ENCODE data around the gene OLFM1. TPM values are rescaled to one million over a fixed set of nuclear protein-coding genes. Genes with fewer than 3 reads are reported as not detected.
A peak's percentile ranks its signal among the peaks of the same experiment; 100 is the strongest.

Gene OLFM1
- total RNA-seq, 1 donor from 2014 or later, result 0.83 TPM

DNA sequence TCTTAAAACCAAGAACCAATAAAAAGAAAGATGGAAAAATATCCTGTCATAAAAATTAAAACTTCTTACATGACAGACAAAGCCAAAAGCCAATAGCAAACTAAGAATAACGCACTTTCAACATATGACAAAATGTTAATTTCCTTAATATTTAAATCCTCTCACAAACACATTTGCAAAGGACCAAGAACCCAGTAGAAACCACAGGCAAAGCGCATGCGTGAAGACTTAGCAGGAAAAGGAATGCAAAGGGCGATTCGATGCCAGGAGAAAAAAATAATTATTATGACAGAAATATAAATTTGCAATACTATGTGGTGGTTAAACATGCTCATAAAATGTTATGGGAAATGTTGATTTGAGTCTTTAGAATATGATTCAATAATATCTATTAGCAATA is 39.9 kb upstream of the OLFM1 start:
- H3K36me3 Mint-ChIP-seq (ENCODE audit: unreplicated experiment), result no peaks in the 10 kb centered on the region
- H3K4me1 Mint-ChIP-seq (ENCODE audit: unreplicated experiment), result no peaks in the 10 kb centered on the region
- H3K27me3 Mint-ChIP-seq (ENCODE audit: unreplicated experiment), result peaks cover 8% of the 10 kb centered on the region
- no peak overlapping the region for H3K4me3 Mint-ChIP-seq (ENCODE audit: unreplicated experiment)
- no peak for DNase-seq (ENCODE audit: extremely low spot score, unreplicated experiment)
- TF ChIP-seq, protein P1, sequence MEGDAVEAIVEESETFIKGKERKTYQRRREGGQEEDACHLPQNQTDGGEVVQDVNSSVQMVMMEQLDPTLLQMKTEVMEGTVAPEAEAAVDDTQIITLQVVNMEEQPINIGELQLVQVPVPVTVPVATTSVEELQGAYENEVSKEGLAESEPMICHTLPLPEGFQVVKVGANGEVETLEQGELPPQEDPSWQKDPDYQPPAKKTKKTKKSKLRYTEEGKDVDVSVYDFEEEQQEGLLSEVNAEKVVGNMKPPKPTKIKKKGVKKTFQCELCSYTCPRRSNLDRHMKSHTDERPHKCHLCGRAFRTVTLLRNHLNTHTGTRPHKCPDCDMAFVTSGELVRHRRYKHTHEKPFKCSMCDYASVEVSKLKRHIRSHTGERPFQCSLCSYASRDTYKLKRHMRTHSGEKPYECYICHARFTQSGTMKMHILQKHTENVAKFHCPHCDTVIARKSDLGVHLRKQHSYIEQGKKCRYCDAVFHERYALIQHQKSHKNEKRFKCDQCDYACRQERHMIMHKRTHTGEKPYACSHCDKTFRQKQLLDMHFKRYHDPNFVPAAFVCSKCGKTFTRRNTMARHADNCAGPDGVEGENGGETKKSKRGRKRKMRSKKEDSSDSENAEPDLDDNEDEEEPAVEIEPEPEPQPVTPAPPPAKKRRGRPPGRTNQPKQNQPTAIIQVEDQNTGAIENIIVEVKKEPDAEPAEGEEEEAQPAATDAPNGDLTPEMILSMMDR (IDR thresholded peaks at IDR 0.05), result no peak
- no peaks in the 10 kb centered on the region for H3K9me3 Mint-ChIP-seq (ENCODE audit: unreplicated experiment)
- H3K27ac Mint-ChIP-seq (ENCODE audit: unreplicated experiment), result no peak overlapping the region

DNA sequence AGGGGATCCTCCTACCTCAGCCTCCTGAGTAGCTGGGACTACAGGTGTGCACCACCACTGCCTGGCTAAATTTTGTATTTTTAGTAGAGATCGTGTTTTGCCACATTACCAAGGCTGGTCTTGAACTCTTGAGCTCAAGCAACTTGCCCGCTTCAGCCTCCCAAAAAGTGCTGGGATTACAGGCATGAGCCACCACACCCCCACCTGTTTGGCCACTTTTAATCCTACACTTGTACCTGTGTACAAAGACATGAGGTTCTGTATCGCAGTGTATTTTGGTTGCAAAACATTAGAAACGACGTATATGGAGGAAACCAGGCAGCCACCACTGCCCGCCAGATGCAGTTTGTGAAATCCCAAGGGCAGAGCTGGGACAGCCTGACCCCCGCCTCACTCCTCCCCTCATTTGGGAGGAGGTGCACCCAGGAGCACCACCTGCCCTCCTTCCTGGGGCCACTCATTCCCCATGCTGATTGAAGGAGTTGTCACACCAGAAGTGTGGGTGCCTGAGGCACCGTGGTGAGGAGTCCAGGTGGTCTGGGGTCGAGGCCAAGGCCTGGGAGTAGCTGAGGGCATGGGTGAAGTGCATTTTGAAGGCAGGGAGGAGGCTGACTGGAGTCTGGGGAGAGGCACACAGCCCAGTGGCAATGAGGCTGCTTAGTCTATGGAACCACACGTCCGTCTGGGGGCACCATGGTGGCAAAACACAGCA is 39.3 kb upstream of the OLFM1 start:
- Mint-ChIP-seq H3K27ac (ENCODE audit: unreplicated experiment) (no peak overlapping the region), H3K4me3 (ENCODE audit: unreplicated experiment) (no peak overlapping the region), H3K9me3 (ENCODE audit: unreplicated experiment) (no peaks in the 10 kb centered on the region), H3K36me3 (ENCODE audit: unreplicated experiment) (no peaks in the 10 kb centered on the region), H3K27me3 (ENCODE audit: unreplicated experiment) (peaks cover 8% of the 10 kb centered on the region), H3K4me1 (ENCODE audit: unreplicated experiment) (no peaks in the 10 kb centered on the region)
- TF ChIP-seq, protein P1 (IDR thresholded peaks at IDR 0.05), result no peak
- DNase-seq (ENCODE audit: extremely low spot score, unreplicated experiment), result peak; percentile 77

- no peaks in the 10 kb centered on the region for H3K4me1 Mint-ChIP-seq (ENCODE audit: unreplicated experiment)
- no peak overlapping the region for H3K4me3 Mint-ChIP-seq (ENCODE audit: unreplicated experiment)
- no peak overlapping the region for H3K27ac Mint-ChIP-seq (ENCODE audit: unreplicated experiment)
- TF ChIP-seq, protein P1 (IDR thresholded peaks at IDR 0.05), result no peak
- H3K27me3 Mint-ChIP-seq (ENCODE audit: unreplicated experiment), result peaks cover 8% of the 10 kb centered on the region
- no peaks in the 10 kb centered on the region for H3K36me3 Mint-ChIP-seq (ENCODE audit: unreplicated experiment)
- H3K9me3 Mint-ChIP-seq (ENCODE audit: unreplicated experiment), result no peaks in the 10 kb centered on the region
- no peak for DNase-seq (ENCODE audit: extremely low spot score, unreplicated experiment)
These were observed 38.6 kb upstream of the OLFM1 start for GRCh38 chr9:135048758-135049444.

GRCh38 chr9:135049460-135049859 is 38.0 kb upstream of the OLFM1 start:
- Mint-ChIP-seq H3K36me3 (ENCODE audit: unreplicated experiment) (no peaks in the 10 kb centered on the region), H3K27me3 (ENCODE audit: unreplicated experiment) (peaks cover 14% of the 10 kb centered on the region), H3K9me3 (ENCODE audit: unreplicated experiment) (no peaks in the 10 kb centered on the region), H3K4me1 (ENCODE audit: unreplicated experiment) (no peaks in the 10 kb centered on the region), H3K27ac (ENCODE audit: unreplicated experiment) (no peak overlapping the region), H3K4me3 (ENCODE audit: unreplicated experiment) (no peak overlapping the region)
- DNase-seq (ENCODE audit: extremely low spot score, unreplicated experiment), result peak; percentile 57
- TF ChIP-seq, protein P1 (IDR thresholded peaks at IDR 0.05), result no peak
